PC-3 (cell line): ENCODE results near the gene CEP170.
"Not testable (repeated sequence)": the region's sequence is repeated elsewhere in the genome, so short reads cannot be mapped to it uniquely, and the experiment has no call there.

Source experiments
- EZH2 ChIP-seq: fragments of 300-600 bp; sonication (generic); IDR thresholded peaks from one replicate; pipeline ENCODE4 v1.6.1; 2017; ENCODE audit warnings: antibody characterized with exemption, mild to moderate bottlenecking, low read length; ENCODE audit not compliant: unreplicated experiment
- EZH2phosphoT487 ChIP-seq: fragments of 300-600 bp; sonication (generic); IDR thresholded peaks from 2 replicates; pipeline ENCODE4 v1.6.1; 2018; ENCODE audit warnings: mild to moderate bottlenecking, antibody characterized with exemption, low read length, borderline replicate concordance
- TF ChIP-seq, protein P1 (sequence below): fragments of 300-600 bp; sonication (generic); conservative IDR thresholded peaks from 2 replicates; pipeline ENCODE4 v1.5.1; 2017; ENCODE audit warnings: antibody characterized with exemption, low read depth, mild to moderate bottlenecking, low read length

GRCh38 chr1:243147351-243147750 is 107.7 kb downstream of the CEP170 start:
- TF ChIP-seq, protein P1, sequence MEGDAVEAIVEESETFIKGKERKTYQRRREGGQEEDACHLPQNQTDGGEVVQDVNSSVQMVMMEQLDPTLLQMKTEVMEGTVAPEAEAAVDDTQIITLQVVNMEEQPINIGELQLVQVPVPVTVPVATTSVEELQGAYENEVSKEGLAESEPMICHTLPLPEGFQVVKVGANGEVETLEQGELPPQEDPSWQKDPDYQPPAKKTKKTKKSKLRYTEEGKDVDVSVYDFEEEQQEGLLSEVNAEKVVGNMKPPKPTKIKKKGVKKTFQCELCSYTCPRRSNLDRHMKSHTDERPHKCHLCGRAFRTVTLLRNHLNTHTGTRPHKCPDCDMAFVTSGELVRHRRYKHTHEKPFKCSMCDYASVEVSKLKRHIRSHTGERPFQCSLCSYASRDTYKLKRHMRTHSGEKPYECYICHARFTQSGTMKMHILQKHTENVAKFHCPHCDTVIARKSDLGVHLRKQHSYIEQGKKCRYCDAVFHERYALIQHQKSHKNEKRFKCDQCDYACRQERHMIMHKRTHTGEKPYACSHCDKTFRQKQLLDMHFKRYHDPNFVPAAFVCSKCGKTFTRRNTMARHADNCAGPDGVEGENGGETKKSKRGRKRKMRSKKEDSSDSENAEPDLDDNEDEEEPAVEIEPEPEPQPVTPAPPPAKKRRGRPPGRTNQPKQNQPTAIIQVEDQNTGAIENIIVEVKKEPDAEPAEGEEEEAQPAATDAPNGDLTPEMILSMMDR, result not testable (repeated sequence)
- TF ChIP-seq EZH2, EZH2phosphoT487: not testable (repeated sequence)
